Measurements from ENCODE around the gene FOXRED1. TPM values are rescaled to one million over a fixed set of nuclear protein-coding genes. Genes with fewer than 3 reads are reported as not detected.
A peak's percentile ranks its signal among the peaks of the same experiment; 100 is the strongest.

Gene FOXRED1
- total RNA-seq, 1 donor from 2014 or later: 16.3 TPM

GRCh38 chr11:126262216-126262615 is 6.7 kb upstream of the FOXRED1 start:
- no peak for FAIRE-seq
- peaks cover 10% of the 10 kb centered on the region for H3K4me1 ChIP-seq (ENCODE audit: insufficient read depth, low read length)
- H3K36me3 Mint-ChIP-seq (ENCODE audit: low read depth, unreplicated experiment): peaks cover 21% of the 10 kb centered on the region
- TF ChIP-seq CTCF (IDR thresholded peaks at IDR 0.05; ENCODE audit: insufficient read depth, low read depth, low read length) (no peak), EZH2 (IDR thresholded peaks at IDR 0.05; ENCODE audit: insufficient read depth, low read length) (no peak)
- no peak overlapping the region for H3K9ac ChIP-seq (ENCODE audit: low read length)
- H3K79me2 ChIP-seq (ENCODE audit: insufficient read depth, low read length): peaks cover 15% of the 10 kb centered on the region
- DNase-seq (ENCODE audit: low read depth): no peak
- H3K27me3 Mint-ChIP-seq (ENCODE audit: low read depth, unreplicated experiment): no peaks in the 10 kb centered on the region
- no peak overlapping the region for H3K4me3 ChIP-seq (ENCODE audit: insufficient read depth, low read depth, low read length)
- peaks cover 70% of the 10 kb centered on the region for H4K20me1 ChIP-seq (ENCODE audit: insufficient read depth, low read length)
- H3K27me3 ChIP-seq (ENCODE audit: insufficient read depth, low read length): no peaks in the 10 kb centered on the region
- no peaks in the 10 kb centered on the region for H3K9me3 Mint-ChIP-seq (ENCODE audit: unreplicated experiment)
- H3K27ac ChIP-seq (ENCODE audit: low read depth, low read length): no peak overlapping the region
- H2AFZ ChIP-seq (ENCODE audit: low read depth, low read length): no peak overlapping the region
- H3K36me3 ChIP-seq (ENCODE audit: insufficient read depth, low read length): peaks cover 61% of the 10 kb centered on the region
- no peak overlapping the region for H3K4me3 Mint-ChIP-seq (ENCODE audit: unreplicated experiment)
- peaks cover 15% of the 10 kb centered on the region for H3K4me1 Mint-ChIP-seq (ENCODE audit: low read depth, unreplicated experiment)
- no peak overlapping the region for H3K4me2 ChIP-seq (ENCODE audit: low read length)
- no peak overlapping the region for H3K27ac Mint-ChIP-seq (ENCODE audit: unreplicated experiment)
- H3K9me3 ChIP-seq (ENCODE audit: insufficient read depth, low read depth, low read length): no peaks in the 10 kb centered on the region

GRCh38 chr11:126263489-126263888 is 5.5 kb upstream of the FOXRED1 start:
- H3K4me1 ChIP-seq (ENCODE audit: insufficient read depth, low read length): peaks cover 10% of the 10 kb centered on the region
- H3K36me3 ChIP-seq (ENCODE audit: insufficient read depth, low read length): peaks cover 61% of the 10 kb centered on the region
- H3K4me3 ChIP-seq (ENCODE audit: insufficient read depth, low read depth, low read length): no peak overlapping the region
- no peak for TF ChIP-seq CTCF (IDR thresholded peaks at IDR 0.05; ENCODE audit: insufficient read depth, low read depth, low read length)
- no peak for TF ChIP-seq EZH2 (IDR thresholded peaks at IDR 0.05; ENCODE audit: insufficient read depth, low read length)
- H4K20me1 ChIP-seq (ENCODE audit: insufficient read depth, low read length): peaks cover 64% of the 10 kb centered on the region
- no peak overlapping the region for H3K27ac ChIP-seq (ENCODE audit: low read depth, low read length)
- no peaks in the 10 kb centered on the region for H3K27me3 ChIP-seq (ENCODE audit: insufficient read depth, low read length)
- no peaks in the 10 kb centered on the region for H3K9me3 Mint-ChIP-seq (ENCODE audit: unreplicated experiment)
- H3K4me3 Mint-ChIP-seq (ENCODE audit: unreplicated experiment): no peak overlapping the region
- peaks cover 20% of the 10 kb centered on the region for H3K36me3 Mint-ChIP-seq (ENCODE audit: low read depth, unreplicated experiment)
- FAIRE-seq: no peak
- no peak overlapping the region for H3K4me2 ChIP-seq (ENCODE audit: low read length)
- H3K9ac ChIP-seq (ENCODE audit: low read length): no peak overlapping the region
- no peak overlapping the region for H2AFZ ChIP-seq (ENCODE audit: low read depth, low read length)
- no peak for DNase-seq (ENCODE audit: low read depth)
- peaks cover 28% of the 10 kb centered on the region for H3K79me2 ChIP-seq (ENCODE audit: insufficient read depth, low read length)
- H3K27ac Mint-ChIP-seq (ENCODE audit: unreplicated experiment): no peak overlapping the region
- no peaks in the 10 kb centered on the region for H3K9me3 ChIP-seq (ENCODE audit: insufficient read depth, low read depth, low read length)
- no peaks in the 10 kb centered on the region for H3K27me3 Mint-ChIP-seq (ENCODE audit: low read depth, unreplicated experiment)
- H3K4me1 Mint-ChIP-seq (ENCODE audit: low read depth, unreplicated experiment): peaks cover 14% of the 10 kb centered on the region

DNA sequence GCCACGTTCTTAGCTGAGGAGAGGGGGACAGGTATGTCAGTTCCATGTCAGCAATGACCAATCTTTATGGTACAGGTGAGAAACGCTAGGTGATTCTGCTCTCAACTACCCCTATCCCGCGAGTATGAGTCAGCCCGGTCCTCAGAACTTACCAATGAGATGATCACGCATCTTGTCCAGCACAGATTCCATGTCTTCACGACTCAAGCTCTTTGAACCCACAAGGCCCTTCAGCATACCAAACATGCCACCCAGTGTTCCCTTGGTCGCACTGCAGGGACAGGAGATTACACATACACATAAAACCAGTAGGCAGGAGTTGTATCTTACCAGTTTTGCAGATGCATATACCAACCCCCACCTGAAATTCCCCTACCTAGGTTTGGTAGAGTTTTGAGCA is 3.1 kb upstream of the FOXRED1 start:
- DNase-seq (ENCODE audit: low read depth) (no peak), FAIRE-seq (no peak)
- H3K36me3 Mint-ChIP-seq (ENCODE audit: low read depth, unreplicated experiment): peaks cover 18% of the 10 kb centered on the region
- H3K4me1 Mint-ChIP-seq (ENCODE audit: low read depth, unreplicated experiment): peaks cover 25% of the 10 kb centered on the region
- H3K4me3 Mint-ChIP-seq (ENCODE audit: unreplicated experiment): peak overlapping the region; percentile 58
- H3K27ac Mint-ChIP-seq (ENCODE audit: unreplicated experiment): peak overlapping the region; percentile 30
- Histone ChIP-seq H3K79me2 (ENCODE audit: insufficient read depth, low read length) (peaks cover 46% of the 10 kb centered on the region), H3K27ac (ENCODE audit: low read depth, low read length) (no peak overlapping the region), H3K9me3 (ENCODE audit: insufficient read depth, low read depth, low read length) (no peaks in the 10 kb centered on the region), H3K4me2 (ENCODE audit: low read length) (no peak overlapping the region), H3K4me1 (ENCODE audit: insufficient read depth, low read length) (peaks cover 19% of the 10 kb centered on the region), H3K36me3 (ENCODE audit: insufficient read depth, low read length) (peaks cover 61% of the 10 kb centered on the region), H3K27me3 (ENCODE audit: insufficient read depth, low read length) (no peaks in the 10 kb centered on the region), H3K4me3 (ENCODE audit: insufficient read depth, low read depth, low read length) (no peak overlapping the region), H2AFZ (ENCODE audit: low read depth, low read length) (no peak overlapping the region), H3K9ac (ENCODE audit: low read length) (no peak overlapping the region), H4K20me1 (ENCODE audit: insufficient read depth, low read length) (peaks cover 57% of the 10 kb centered on the region)
- no peaks in the 10 kb centered on the region for H3K27me3 Mint-ChIP-seq (ENCODE audit: low read depth, unreplicated experiment)
- TF ChIP-seq EZH2 (IDR thresholded peaks at IDR 0.05; ENCODE audit: insufficient read depth, low read length) (no peak), CTCF (IDR thresholded peaks at IDR 0.05; ENCODE audit: insufficient read depth, low read depth, low read length) (no peak)
- no peaks in the 10 kb centered on the region for H3K9me3 Mint-ChIP-seq (ENCODE audit: unreplicated experiment)

All from astrocyte (in vitro differentiated cells and primary cell).